Glutamatergic neuron (in vitro differentiated cells): ENCODE measurements around the gene ZNF396. TPM values are rescaled to one million over a fixed set of nuclear protein-coding genes. Genes with fewer than 3 reads are reported as not detected.

ENCODE experiments used
- DNase-seq: peaks from one replicate; pipeline ENCODE4 v3.0.0; 2022
- H3K27ac Mint-ChIP-seq: one replicate; pipeline ENCODE4 v1.8.0; 2020; ENCODE audit warnings: mild to moderate bottlenecking, mixed read lengths, inconsistent platforms; ENCODE audit not compliant: unreplicated experiment
- H3K27me3 Mint-ChIP-seq: one replicate; pipeline ENCODE4 v1.8.0; 2020; ENCODE audit warnings: mild to moderate bottlenecking, moderate library complexity, mixed read lengths, inconsistent platforms; ENCODE audit not compliant: unreplicated experiment
- H3K36me3 Mint-ChIP-seq: one replicate; pipeline ENCODE4 v1.8.0; 2020; ENCODE audit warnings: mild to moderate bottlenecking, mixed read lengths, inconsistent platforms; ENCODE audit not compliant: unreplicated experiment
- H3K4me1 Mint-ChIP-seq: one replicate; pipeline ENCODE4 v1.8.0; 2020; ENCODE audit warnings: mild to moderate bottlenecking, low read depth, mixed read lengths, inconsistent platforms; ENCODE audit not compliant: unreplicated experiment
- H3K4me3 Mint-ChIP-seq: one replicate; pipeline ENCODE4 v1.8.0; 2020; ENCODE audit warnings: mild to moderate bottlenecking, mixed read lengths, inconsistent platforms; ENCODE audit not compliant: unreplicated experiment
- H3K9me3 Mint-ChIP-seq: one replicate; pipeline ENCODE4 v1.8.0; 2020; ENCODE audit warnings: mild to moderate bottlenecking, moderate library complexity, mixed read lengths, inconsistent platforms; ENCODE audit not compliant: unreplicated experiment
- total RNA-seq: library from RNA; stranded (reverse); fragmentation: NEBNext Ultra II Directional; extraction: Animal tissue kit (Norgen Biotek cat#: 25700); gene quantifications from one replicate; pipeline ENCODE4 v1.2.1, GENCODE V29; 2021; ENCODE audit not compliant: unreplicated experiment
- TF ChIP-seq, protein P1 (sequence below): fragments of 200-600 bp; sonication (generic); IDR thresholded peaks from one replicate; pipeline ENCODE4 v1.5.0; 2021; ENCODE audit not compliant: partially characterized antibody, unreplicated experiment

The ZNF396 gene
- total RNA-seq, 1 donor from 2014 or later: 2.1 TPM

DNA sequence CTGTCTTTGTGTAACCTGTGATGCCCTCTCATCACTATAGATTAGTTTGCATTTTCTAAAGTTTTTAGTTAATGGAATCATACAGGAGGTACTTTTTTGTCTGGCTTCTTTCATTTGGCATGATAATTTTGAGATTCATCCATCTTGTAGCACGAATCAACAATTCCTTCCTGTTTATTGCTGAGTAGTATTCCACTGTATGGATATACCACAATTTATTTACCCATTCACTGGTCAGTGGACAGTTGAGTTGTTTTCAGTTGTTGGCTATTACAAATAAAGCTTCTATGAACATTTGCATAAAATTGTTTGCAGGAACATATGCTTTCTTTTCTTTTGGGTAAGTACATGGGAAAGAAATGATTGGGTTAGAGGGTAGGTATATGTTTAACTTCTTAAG lies 40.1 kb upstream of the ZNF396 start:
- TF ChIP-seq, protein P1, sequence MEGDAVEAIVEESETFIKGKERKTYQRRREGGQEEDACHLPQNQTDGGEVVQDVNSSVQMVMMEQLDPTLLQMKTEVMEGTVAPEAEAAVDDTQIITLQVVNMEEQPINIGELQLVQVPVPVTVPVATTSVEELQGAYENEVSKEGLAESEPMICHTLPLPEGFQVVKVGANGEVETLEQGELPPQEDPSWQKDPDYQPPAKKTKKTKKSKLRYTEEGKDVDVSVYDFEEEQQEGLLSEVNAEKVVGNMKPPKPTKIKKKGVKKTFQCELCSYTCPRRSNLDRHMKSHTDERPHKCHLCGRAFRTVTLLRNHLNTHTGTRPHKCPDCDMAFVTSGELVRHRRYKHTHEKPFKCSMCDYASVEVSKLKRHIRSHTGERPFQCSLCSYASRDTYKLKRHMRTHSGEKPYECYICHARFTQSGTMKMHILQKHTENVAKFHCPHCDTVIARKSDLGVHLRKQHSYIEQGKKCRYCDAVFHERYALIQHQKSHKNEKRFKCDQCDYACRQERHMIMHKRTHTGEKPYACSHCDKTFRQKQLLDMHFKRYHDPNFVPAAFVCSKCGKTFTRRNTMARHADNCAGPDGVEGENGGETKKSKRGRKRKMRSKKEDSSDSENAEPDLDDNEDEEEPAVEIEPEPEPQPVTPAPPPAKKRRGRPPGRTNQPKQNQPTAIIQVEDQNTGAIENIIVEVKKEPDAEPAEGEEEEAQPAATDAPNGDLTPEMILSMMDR: no peak
- no peak for DNase-seq
- Mint-ChIP-seq H3K9me3 (peaks cover 3% of the 10 kb centered on the region), H3K4me3 (no peak overlapping the region), H3K4me1 (peaks cover 10% of the 10 kb centered on the region), H3K27ac (no peak overlapping the region), H3K36me3 (peaks cover 4% of the 10 kb centered on the region), H3K27me3 (no peaks in the 10 kb centered on the region)

DNA sequence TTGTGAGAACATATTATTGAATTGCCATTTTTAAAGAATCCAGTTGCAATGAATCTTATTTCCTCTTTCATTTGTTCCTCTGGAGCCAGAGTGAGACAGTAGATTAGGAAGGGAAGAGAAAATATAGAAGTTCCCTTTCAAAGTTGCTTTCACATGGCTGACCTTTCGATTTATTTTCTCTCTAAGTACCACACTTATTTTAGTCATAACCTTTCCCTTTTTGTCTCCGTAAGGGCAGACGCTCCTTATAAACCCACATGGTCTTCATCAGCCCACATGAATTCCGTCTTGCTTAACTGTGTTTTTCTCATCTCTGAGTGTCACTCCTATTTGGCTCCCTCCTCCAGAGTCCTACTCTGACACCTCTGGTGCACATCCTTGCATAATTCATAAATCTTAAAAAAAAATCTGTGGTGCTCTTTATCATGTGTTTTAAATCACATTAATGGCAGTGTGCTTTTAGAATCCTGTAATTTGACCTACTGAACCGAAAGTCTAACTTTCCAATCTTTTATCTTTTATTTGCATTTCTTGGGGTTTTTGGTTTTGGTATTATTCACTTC lies 38.5 kb upstream of the ZNF396 start:
- no peak overlapping the region for H3K27ac Mint-ChIP-seq
- TF ChIP-seq, protein P1: no peak
- H3K27me3 Mint-ChIP-seq: peaks cover under 1% of the 10 kb centered on the region
- H3K36me3 Mint-ChIP-seq: peaks cover 4% of the 10 kb centered on the region
- peaks cover 3% of the 10 kb centered on the region for H3K9me3 Mint-ChIP-seq
- H3K4me1 Mint-ChIP-seq: peaks cover 10% of the 10 kb centered on the region
- DNase-seq: no peak
- H3K4me3 Mint-ChIP-seq: no peak overlapping the region

DNA sequence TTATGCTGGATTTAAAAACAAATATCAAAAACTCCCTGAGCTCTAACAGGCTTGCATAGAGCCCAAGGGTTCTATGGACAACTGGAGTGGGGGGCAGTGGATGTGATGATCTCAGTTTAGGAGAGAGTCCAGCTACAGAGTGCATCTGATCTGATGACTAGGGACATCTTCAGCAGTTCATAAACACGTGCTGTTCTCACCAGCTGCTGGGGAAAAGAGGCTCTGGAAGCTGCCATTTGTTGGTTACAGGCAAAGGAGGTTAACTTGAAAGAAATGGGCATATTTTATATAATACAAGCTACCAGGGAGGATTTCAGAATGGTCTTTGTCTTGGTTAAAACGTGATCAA lies 36.0 kb upstream of the ZNF396 start:
- Mint-ChIP-seq H3K36me3 (peaks cover 4% of the 10 kb centered on the region), H3K9me3 (peaks cover 3% of the 10 kb centered on the region), H3K4me3 (no peak overlapping the region), H3K27me3 (peaks cover 2% of the 10 kb centered on the region), H3K4me1 (peaks cover 10% of the 10 kb centered on the region), H3K27ac (no peak overlapping the region)
- TF ChIP-seq, protein P1: no peak
- no peak for DNase-seq

DNA sequence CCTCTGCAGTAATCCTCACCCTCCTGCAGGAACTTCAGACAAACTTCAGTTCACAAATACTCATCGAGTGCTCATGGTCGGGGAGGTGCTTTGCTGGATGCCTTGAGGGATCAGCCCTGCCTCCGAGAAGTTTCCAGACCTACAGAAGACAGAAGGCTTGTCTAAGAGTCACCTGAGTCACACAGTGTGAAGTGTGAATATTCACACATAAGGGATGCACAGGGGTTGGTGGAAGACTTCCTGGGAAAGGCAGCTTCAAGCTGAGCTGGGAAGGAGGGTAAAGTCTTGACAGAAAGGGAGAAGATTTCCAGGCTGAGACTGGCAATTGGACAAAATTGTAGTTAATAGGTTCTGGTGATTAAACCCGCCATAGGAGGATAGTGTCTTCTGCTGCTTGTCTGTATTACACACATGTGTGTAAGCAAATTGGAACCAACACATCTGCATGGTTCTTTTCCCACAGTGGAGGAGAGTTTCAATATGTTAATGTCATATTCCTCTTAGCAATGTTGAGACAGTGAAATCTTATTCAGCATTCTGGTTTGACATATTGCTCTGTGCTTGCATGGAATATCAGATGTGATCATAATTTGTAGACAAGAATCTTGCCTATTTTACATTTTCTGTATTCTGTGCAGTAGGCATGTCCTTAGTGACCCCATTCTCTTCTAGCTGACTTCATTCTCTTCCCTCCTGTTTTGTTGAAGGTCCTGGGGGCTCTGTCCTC lies 34.7 kb upstream of the ZNF396 start:
- peaks cover 10% of the 10 kb centered on the region for H3K4me1 Mint-ChIP-seq
- TF ChIP-seq, protein P1: no peak
- peaks cover 2% of the 10 kb centered on the region for H3K27me3 Mint-ChIP-seq
- H3K27ac Mint-ChIP-seq: no peak overlapping the region
- H3K4me3 Mint-ChIP-seq: no peak overlapping the region
- H3K36me3 Mint-ChIP-seq: no peaks in the 10 kb centered on the region
- no peaks in the 10 kb centered on the region for H3K9me3 Mint-ChIP-seq
- DNase-seq: no peak

DNA sequence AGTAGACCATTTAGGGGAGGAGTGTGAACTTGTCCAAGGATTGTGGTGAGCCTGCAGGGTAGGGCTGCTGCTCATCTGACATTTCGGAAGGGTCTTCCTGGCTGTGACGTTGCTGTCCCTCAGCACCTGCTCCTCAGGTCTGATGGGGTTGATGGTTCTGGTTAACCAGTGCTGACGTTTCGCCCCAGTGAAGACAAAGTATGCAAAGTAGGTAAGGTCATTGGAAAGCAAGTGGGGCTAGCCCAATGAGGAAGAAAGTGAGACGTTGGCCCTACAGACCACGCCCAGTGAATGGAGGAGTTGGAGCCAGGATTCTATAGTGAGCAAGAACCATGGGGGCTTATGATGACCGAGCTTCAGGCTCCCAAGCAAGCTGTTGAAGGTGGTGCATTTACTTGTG lies 33.4 kb upstream of the ZNF396 start:
- no peak overlapping the region for H3K4me3 Mint-ChIP-seq
- no peak for DNase-seq
- TF ChIP-seq, protein P1: no peak

More for the DNA sequence above, 33.4 kb upstream of the ZNF396 start:
- Mint-ChIP-seq H3K9me3 (no peaks in the 10 kb centered on the region), H3K36me3 (no peaks in the 10 kb centered on the region), H3K27ac (no peak overlapping the region), H3K4me1 (peaks cover 10% of the 10 kb centered on the region), H3K27me3 (peaks cover 2% of the 10 kb centered on the region)
